Epithelial cell of proximal tubule (primary cell): ENCODE data around the gene AMACR. TPM values are rescaled to one million over a fixed set of nuclear protein-coding genes. Genes with fewer than 3 reads are reported as not detected.

Source experiments
- DNase-seq: peaks from one replicate; pipeline ENCODE4 v3.0.0-alpha.2; 2011; ENCODE audit warnings: low read depth
- H3K4me3 ChIP-seq: 2 replicates; pipeline ENCODE4 v1.5.1; 2011; ENCODE audit warnings: low read depth, mild to moderate bottlenecking, low read length
- total RNA-seq: library from RNA; depleted of rRNA; stranded (reverse); fragments of >200 nt; gene quantifications from 2 replicates; pipeline ENCODE4 v1.2.3, GENCODE V29; 2015
- TF ChIP-seq, protein P1 (sequence below): conservative IDR thresholded peaks from 2 replicates; pipeline ENCODE4 v1.5.1; 2012; ENCODE audit warnings: low read depth, mild to moderate bottlenecking, low read length

The AMACR gene
- total RNA-seq, 1 donor from 2014 or later, result 6.4 TPM

GRCh38 chr5:34030048-34030447 is 22.2 kb upstream of the AMACR start:
- no peak overlapping the region for H3K4me3 ChIP-seq
- DNase-seq, result no peak
- TF ChIP-seq, protein P1, sequence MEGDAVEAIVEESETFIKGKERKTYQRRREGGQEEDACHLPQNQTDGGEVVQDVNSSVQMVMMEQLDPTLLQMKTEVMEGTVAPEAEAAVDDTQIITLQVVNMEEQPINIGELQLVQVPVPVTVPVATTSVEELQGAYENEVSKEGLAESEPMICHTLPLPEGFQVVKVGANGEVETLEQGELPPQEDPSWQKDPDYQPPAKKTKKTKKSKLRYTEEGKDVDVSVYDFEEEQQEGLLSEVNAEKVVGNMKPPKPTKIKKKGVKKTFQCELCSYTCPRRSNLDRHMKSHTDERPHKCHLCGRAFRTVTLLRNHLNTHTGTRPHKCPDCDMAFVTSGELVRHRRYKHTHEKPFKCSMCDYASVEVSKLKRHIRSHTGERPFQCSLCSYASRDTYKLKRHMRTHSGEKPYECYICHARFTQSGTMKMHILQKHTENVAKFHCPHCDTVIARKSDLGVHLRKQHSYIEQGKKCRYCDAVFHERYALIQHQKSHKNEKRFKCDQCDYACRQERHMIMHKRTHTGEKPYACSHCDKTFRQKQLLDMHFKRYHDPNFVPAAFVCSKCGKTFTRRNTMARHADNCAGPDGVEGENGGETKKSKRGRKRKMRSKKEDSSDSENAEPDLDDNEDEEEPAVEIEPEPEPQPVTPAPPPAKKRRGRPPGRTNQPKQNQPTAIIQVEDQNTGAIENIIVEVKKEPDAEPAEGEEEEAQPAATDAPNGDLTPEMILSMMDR, result no peak

GRCh38 chr5:34028349-34028748 is 20.5 kb upstream of the AMACR start:
- no peak for DNase-seq
- no peak overlapping the region for H3K4me3 ChIP-seq
- TF ChIP-seq, protein P1, result no peak

DNA sequence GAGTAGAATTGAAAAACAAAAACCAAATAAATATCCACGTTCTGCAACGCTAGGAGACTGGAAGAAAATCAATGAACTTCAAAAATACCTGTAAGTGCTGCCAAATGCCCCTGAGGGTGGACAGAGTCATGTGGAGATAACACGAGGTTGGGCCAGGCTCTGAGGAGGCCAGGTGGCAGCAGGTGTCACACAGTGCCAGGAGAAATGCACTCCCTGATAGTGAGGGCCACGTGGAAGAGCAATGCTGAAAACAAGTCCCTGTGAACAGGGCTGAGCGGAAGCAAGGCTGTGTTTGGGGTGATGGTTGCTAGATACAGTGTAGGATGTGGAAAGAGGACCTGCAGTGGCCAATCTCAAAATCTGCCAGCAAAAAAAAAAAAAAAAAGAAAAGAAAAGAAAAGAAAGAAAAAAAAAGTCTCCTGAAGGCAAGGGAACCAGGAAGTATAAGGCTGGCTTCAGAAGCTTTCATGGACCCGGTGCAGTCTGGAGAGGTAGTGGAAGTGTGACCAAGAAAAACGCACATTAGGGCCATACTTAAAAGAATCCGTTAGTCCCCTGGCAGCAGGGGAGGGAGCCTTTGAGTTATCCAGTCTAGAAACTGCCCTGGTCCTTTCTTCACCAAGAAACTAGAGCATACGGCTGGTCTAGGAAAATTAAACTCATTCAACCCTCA is 18.4 kb upstream of the AMACR start:
- TF ChIP-seq, protein P1, result no peak
- no peak overlapping the region for H3K4me3 ChIP-seq
- DNase-seq, result no peak

- H3K4me3 ChIP-seq, result no peak overlapping the region
- TF ChIP-seq, protein P1, result no peak
- DNase-seq, result no peak
Observed at GRCh38 chr5:34022121-34022705, 14.4 kb upstream of the AMACR start.

DNA sequence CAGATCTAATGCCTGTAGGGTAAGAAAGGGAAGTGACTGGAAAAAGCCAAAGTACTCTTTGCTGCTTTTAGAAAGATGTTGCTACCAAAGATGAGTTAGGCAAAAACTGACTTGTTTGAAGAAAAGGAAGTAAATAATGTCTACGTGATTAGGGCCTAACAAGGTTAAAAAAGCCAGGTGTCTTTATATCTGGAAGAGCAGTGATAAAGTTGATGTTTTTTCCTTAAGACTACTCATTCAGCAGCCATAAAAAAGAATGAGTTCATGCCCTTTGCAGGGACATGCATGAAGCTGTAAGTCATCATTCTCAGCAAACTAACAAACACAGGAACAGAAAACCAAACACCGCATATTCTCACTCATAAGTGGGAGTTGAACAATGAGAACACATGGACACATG is 13.5 kb upstream of the AMACR start:
- TF ChIP-seq, protein P1, result no peak
- no peak overlapping the region for H3K4me3 ChIP-seq
- DNase-seq, result no peak

GRCh38 chr5:34020726-34021125 is 12.9 kb upstream of the AMACR start:
- no peak for DNase-seq
- H3K4me3 ChIP-seq, result no peak overlapping the region
- TF ChIP-seq, protein P1, result no peak

- TF ChIP-seq, protein P1, result no peak
- H3K4me3 ChIP-seq, result no peak overlapping the region
- DNase-seq, result no peak
Observed at GRCh38 chr5:34017254-34017653, 9.4 kb upstream of the AMACR start.
